ENCODE results near the gene ATP6V1G3. TPM values are rescaled to one million over a fixed set of nuclear protein-coding genes. Genes with fewer than 3 reads are reported as not detected.

Gene ATP6V1G3
- total RNA-seq, 1 donor from 2014 or later: not detected

DNA sequence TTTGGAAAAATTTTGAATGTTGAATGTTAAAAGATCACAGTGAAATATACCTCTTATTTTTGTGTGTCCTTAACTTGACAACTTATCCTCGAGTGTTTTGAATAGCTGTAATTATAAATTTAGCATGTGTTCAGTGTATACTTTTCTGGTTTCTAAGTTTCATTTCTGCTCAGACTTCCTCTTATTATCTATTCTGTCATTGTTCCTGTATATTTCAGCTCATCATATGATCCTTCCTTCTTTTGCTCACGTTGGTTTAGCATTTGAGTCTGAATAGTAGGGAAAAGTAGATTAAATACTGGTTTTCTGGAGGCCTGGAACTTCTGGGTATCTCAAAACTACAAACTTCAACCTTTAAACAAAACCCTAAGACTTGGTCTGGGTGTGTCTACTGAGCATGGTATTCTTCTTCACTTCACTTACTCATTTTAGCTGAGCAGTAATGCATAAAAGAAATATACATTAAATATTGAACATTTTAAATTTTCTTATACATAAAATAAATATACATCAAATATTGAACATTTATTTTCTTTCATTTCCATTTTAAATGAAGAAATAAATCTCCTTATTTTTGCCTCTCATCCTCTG lies 3.3 kb upstream of the ATP6V1G3 start:
- DNase-seq (ENCODE audit: low read depth): no peak
- no peak overlapping the region for H3K4me3 ChIP-seq (ENCODE audit: low read depth, low read length)
- TF ChIP-seq, protein P1, sequence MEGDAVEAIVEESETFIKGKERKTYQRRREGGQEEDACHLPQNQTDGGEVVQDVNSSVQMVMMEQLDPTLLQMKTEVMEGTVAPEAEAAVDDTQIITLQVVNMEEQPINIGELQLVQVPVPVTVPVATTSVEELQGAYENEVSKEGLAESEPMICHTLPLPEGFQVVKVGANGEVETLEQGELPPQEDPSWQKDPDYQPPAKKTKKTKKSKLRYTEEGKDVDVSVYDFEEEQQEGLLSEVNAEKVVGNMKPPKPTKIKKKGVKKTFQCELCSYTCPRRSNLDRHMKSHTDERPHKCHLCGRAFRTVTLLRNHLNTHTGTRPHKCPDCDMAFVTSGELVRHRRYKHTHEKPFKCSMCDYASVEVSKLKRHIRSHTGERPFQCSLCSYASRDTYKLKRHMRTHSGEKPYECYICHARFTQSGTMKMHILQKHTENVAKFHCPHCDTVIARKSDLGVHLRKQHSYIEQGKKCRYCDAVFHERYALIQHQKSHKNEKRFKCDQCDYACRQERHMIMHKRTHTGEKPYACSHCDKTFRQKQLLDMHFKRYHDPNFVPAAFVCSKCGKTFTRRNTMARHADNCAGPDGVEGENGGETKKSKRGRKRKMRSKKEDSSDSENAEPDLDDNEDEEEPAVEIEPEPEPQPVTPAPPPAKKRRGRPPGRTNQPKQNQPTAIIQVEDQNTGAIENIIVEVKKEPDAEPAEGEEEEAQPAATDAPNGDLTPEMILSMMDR (conservative IDR thresholded peaks at IDR 0.05; ENCODE audit: low read depth, low read length): no peak

DNA sequence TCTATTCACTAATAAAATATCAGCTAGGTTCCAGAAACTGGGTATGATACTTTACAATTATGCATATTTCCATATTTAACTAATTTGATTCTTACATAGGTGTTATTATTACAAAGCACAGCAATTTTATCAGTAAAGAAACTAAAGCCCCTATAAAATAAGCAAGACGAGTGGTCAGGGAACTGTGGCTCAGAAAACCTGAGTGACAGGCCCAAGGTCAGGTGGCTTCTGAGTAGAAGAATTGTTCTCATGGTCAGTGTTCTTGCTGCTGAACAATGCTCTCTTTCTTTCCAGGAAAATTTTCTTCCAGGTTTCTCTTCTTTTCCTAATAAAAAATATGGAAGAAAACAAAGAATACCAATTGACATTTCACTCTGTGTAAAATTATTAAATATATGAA lies 2.2 kb upstream of the ATP6V1G3 start:
- H3K4me3 ChIP-seq (ENCODE audit: low read depth, low read length): no peak overlapping the region
- no peak for DNase-seq (ENCODE audit: low read depth)
- TF ChIP-seq, protein P1 (conservative IDR thresholded peaks at IDR 0.05; ENCODE audit: low read depth, low read length): no peak

DNA sequence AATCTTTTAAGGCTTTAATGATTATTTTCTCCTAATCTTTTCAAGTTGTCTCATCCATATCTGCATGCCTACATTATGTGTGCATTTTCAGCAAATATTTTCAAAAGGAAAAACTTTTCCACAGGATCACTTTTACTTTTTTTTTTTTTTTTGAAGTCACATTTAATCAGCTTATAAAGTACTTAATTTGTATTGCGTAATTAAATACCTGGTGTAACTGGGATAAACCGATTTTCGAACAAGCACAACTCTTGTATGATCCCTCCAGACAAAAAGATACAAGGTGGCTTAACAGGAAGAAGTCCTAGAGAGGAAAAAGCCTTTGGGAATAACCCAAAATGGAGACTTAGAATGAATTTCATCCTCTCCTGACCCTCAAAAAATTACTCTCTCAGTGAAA lies 1.3 kb upstream of the ATP6V1G3 start:
- no peak for DNase-seq (ENCODE audit: low read depth)
- no peak overlapping the region for H3K4me3 ChIP-seq (ENCODE audit: low read depth, low read length)
- TF ChIP-seq, protein P1 (conservative IDR thresholded peaks at IDR 0.05; ENCODE audit: low read depth, low read length): no peak

DNA sequence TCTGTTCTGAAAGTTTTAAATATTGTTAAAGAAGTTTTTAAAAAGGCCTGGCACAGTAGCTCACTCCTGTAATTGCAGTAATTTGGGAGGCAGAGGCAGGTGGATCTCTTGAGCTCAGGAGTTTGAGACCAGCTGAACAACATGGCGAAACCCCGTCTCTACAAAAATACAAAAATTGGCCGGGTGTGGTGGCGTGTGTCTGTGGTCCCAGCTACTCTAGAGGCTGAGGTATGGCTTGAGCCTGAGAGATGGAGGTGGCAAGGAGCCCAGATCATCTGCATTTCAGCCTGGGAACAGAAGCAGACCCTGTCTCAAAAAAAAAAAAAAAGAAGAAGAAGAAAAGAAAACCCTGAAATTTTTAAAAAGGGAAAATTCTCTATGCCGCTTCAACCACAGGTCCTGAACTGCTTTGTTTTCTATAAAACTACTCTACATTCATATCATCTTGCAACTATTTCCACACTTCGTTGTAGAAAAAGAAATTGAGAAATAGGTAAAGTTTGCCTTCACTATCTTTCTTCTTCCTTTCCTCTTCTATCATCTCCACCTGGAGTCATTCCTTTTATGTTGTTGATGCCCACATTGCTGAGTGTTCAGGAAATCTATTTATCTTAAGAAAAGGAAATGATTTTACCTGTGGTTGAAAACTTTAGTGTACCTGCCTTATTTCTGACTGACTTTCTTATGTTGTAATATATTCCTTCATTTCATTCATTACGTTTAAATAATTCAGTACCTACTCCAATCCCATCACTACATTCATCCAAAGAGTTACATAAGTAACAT lies 1.7 kb downstream of the ATP6V1G3 start:
- TF ChIP-seq, protein P1 (conservative IDR thresholded peaks at IDR 0.05; ENCODE audit: low read depth, low read length): no peak
- DNase-seq (ENCODE audit: low read depth): no peak
- H3K4me3 ChIP-seq (ENCODE audit: low read depth, low read length): no peak overlapping the region

DNA sequence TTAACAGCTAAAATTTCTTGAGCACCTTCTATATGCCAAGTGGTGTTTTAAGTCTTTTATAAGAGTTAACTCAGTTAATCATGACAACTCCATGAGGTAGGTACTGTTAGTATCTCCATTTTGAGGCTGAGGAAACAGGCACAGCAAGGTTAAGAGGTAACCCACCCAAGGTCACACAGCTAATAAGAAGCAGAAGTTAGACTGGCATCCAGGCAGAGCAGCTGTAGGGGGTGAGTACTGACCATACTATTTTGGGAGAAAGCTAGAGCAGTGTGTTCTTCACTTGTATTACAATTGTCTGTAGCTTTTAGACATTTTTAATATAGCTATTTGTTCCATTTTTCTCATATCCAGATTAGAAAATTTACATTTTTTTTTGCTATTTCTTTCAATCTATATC lies 4.8 kb downstream of the ATP6V1G3 start:
- H3K4me3 ChIP-seq (ENCODE audit: low read depth, low read length): no peak overlapping the region
- TF ChIP-seq, protein P1 (conservative IDR thresholded peaks at IDR 0.05; ENCODE audit: low read depth, low read length): no peak

DNA sequence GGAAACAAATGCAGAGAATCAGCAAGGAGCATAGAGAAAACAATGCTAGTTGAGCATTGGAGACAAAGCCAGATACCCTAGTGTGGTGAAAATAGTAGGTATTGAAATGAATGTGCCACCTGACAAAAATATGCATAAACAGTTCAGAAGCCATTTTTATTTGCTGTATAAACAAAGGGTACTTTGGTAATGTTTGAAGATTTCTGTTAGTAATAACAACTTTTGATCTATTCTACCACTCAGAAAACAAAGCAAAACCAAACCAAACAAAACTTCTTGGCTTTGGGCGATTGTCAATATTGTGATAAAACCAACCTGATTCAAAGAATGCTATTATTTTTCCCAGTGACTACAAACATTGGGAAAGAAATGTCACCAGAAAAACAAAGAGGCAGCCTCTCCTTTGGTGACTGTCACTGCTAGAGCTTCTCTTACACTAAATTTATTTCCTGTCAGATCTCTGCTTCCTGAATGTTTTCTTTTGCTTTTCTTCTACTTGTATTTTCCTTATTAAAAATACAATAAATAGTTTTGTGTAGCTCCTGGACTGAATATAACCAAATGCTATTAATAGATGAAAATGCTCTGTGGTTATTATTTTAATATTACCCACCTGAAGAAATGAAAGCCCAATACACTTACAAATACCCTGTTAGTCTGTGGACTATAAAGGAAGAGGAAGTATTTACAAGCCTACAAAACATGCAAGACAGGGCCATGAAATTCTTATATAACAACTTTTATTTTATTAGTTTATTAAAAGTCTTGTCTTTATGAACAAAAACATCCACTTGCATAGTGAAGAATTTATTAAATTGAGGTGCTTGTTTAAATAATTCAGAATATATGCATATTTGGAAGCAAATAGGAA lies 5.7 kb downstream of the ATP6V1G3 start:
- H3K4me3 ChIP-seq (ENCODE audit: low read depth, low read length): no peak overlapping the region
- TF ChIP-seq, protein P1 (conservative IDR thresholded peaks at IDR 0.05; ENCODE audit: low read depth, low read length): no peak
- no peak for DNase-seq (ENCODE audit: low read depth)

More for the DNA sequence above, 4.8 kb downstream of the ATP6V1G3 start:
- no peak for DNase-seq (ENCODE audit: low read depth)

All from epithelial cell of proximal tubule (primary cell).